WERI-Rb-1 (cell line): ENCODE results near the gene PLPP7.

Experiments
- DNase-seq: peaks from one replicate; pipeline ENCODE4 v3.0.0-alpha.2; 2020
- H3K27ac ChIP-seq: fragments of 250-450 bp; sonication (Bioruptor Pico); 2 replicates; pipeline ENCODE4 v1.5.1; 2020; ENCODE audit warnings: mild to moderate bottlenecking, moderate library complexity
- H3K27me3 ChIP-seq: fragments of 250-450 bp; sonication (Bioruptor Pico); 2 replicates; pipeline ENCODE4 v1.5.1; 2021; ENCODE audit warnings: mild to moderate bottlenecking, low read depth, moderate library complexity; ENCODE audit not compliant: insufficient read depth, severe bottlenecking
- H3K36me3 ChIP-seq: fragments of 250-450 bp; sonication (Bioruptor Pico); 2 replicates; pipeline ENCODE4 v1.5.1; 2020; ENCODE audit warnings: mild to moderate bottlenecking, moderate library complexity
- H3K4me3 ChIP-seq: 2 replicates; pipeline ENCODE4 v1.5.1; 2011; ENCODE audit warnings: low read depth, mild to moderate bottlenecking, control low read depth, low read length
- H3K9me3 ChIP-seq: fragments of 250-450 bp; sonication (Bioruptor Pico); 2 replicates; pipeline ENCODE4 v1.5.1; 2021; ENCODE audit warnings: mild to moderate bottlenecking, moderate library complexity; ENCODE audit not compliant: severe bottlenecking
- CTCF ChIP-seq: IDR thresholded peaks from 2 replicates; pipeline ENCODE4 v1.5.1; 2011; ENCODE audit warnings: low read depth, mild to moderate bottlenecking, control low read depth, inconsistent platforms, low read length

PLPP7 gene

GRCh38 chr9:131298816-131299215, 9.3 kb downstream of the PLPP7 start:
- no peaks in the 10 kb centered on the region for H3K27me3 ChIP-seq
- no peaks in the 10 kb centered on the region for H3K36me3 ChIP-seq
- TF ChIP-seq CTCF, result no peak
- no peak overlapping the region for H3K27ac ChIP-seq
- no peak for DNase-seq
- no peaks in the 10 kb centered on the region for H3K9me3 ChIP-seq
- no peak overlapping the region for H3K4me3 ChIP-seq

DNA sequence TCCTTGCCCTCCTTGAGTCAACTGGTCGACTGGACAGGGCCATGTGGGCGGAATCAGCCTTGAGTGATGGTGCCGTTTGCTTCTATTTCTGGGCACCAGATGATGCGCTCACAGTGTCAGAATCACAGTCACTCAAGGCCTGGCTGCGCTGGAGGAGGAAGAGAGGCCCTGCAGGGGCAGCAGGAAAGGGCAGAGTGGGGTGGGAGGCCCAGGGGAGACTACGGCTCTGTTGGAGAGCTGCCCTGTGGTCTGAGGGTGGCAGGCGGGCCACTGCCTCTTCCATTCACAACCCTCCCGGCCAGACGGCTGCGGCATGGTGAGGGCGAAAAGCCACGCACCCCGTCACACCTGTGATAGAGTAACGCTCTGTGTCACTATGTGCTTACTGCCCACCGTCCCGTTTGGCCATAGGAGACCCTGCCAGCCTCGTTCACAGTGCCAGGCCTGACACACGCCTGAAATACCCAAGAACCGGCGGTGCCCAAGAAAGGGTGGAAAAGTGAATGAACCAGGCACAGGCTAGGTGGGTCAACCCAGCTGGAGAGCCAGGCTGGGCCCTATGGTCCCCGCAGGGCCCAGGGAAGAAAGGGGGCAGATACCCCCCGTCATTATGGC, 9.9 kb downstream of the PLPP7 start:
- no peak for TF ChIP-seq CTCF
- Histone ChIP-seq H3K27ac (no peak overlapping the region), H3K4me3 (no peak overlapping the region), H3K9me3 (no peaks in the 10 kb centered on the region), H3K27me3 (no peaks in the 10 kb centered on the region), H3K36me3 (no peaks in the 10 kb centered on the region)
- no peak for DNase-seq

- TF ChIP-seq CTCF, result no peak
- no peak overlapping the region for H3K27ac ChIP-seq
- H3K36me3 ChIP-seq, result no peaks in the 10 kb centered on the region
- H3K4me3 ChIP-seq, result no peak overlapping the region
- no peaks in the 10 kb centered on the region for H3K9me3 ChIP-seq
- no peak for DNase-seq
- H3K27me3 ChIP-seq, result no peaks in the 10 kb centered on the region
These were observed 10.4 kb downstream of the PLPP7 start for GRCh38 chr9:131299961-131300347.

DNA sequence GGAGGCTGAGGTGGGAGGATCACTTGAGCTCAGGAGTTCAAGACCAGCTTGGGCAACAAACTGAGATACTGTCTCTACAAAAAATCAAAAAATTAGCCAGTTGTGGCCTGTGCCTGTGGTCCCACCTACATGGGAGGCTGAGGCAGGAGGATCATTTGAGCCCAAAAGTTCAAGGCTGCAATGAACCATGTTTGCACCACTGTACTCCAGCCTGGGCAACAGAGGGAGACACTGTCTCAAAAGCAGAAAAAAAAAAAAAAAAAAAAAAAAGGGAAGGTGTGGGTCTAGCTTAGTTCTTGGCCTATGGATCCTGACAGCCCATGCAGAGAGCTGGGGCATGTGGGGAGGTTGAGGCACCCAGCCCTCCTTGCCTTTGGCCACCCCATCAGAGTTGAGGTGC, 10.9 kb downstream of the PLPP7 start:
- no peak for TF ChIP-seq CTCF
- Histone ChIP-seq H3K27ac (no peak overlapping the region), H3K4me3 (no peak overlapping the region), H3K27me3 (no peaks in the 10 kb centered on the region), H3K9me3 (no peaks in the 10 kb centered on the region), H3K36me3 (no peaks in the 10 kb centered on the region)
- DNase-seq, result no peak

DNA sequence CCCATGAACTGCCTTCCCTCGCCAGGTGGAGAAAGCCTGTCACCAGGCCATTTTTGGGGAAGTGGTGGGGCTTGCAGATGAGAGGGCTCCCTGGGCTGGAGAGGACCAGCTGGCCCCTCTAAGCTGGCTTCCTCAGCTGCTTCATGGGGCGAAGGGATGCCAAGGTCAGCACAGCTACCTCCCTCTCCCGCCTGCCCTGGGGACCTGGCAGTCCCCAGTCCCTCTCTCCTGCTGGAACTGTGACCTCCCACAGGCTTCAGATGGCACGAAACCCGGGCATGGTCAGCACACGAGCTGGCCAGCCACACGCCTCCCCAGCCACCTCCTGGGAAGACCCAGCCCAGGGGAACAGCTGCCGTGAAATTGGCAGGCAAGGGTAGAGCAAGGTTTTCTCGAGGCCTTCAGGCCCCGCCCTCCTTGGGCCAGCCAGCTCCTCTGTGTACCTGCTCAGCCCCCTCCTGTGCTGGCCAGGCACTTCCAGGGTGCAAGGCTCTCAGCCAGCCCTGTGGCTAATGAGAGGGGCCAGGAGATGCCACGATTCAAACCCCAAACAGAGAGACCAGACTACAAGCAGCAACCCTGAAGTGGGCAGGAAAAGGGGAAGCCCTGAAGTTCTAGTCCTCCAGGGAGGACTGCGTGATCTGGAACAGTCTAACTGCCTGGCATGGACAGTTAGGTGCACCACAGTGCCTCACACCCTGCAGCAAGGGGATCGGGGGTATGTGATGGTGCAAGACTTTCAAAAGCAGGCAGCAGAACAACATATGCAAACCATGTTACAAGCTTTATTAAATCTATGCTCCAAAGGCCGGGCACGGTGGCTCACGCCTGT, 12.9 kb downstream of the PLPP7 start:
- no peaks in the 10 kb centered on the region for H3K27me3 ChIP-seq
- no peaks in the 10 kb centered on the region for H3K9me3 ChIP-seq
- no peak for DNase-seq
- H3K4me3 ChIP-seq, result no peak overlapping the region
- H3K27ac ChIP-seq, result no peak overlapping the region
- no peak for TF ChIP-seq CTCF
- H3K36me3 ChIP-seq, result no peaks in the 10 kb centered on the region
